GM23338 (cell line): Measurements from ENCODE around the gene TAF4. TPM values are rescaled to one million over a fixed set of nuclear protein-coding genes. Genes with fewer than 3 reads are reported as not detected.
"Not testable (repeated sequence)": the region's sequence is repeated elsewhere in the genome, so short reads cannot be mapped to it uniquely, and the experiment has no call there.

Experiments used
- ATAC-seq: fragments of 200-7000 bp; cut with Tn5 transposase; 3 replicates; pipeline ENCODE4 v1.9.1; 2020
- DNase-seq: peaks from one replicate; pipeline ENCODE4 v3.0.0-alpha.2; 2015; ENCODE audit warnings: low spot score
- H2AFZ ChIP-seq: fragments of 200-600 bp; sonication (generic); 2 replicates; pipeline ENCODE4 v1.8.0; 2016; ENCODE audit warnings: antibody characterized with exemption, mild to moderate bottlenecking, moderate library complexity
- H3F3A ChIP-seq: fragments of 200-600 bp; sonication (generic); replicated peaks from 2 replicates; pipeline ENCODE4 v1.8.0; 2017; ENCODE audit warnings: antibody characterized with exemption, mixed run types, low read depth
- H3K27ac ChIP-seq: fragments of 200-600 bp; sonication (generic); 2 replicates; pipeline ENCODE4 v1.6.1; 2016; ENCODE audit warnings: low read depth
- H3K27me3 ChIP-seq: fragments of 200-600 bp; sonication (generic); 2 replicates; pipeline ENCODE4 v1.8.0; 2016; ENCODE audit warnings: mild to moderate bottlenecking, mixed run types, moderate library complexity; ENCODE audit not compliant: insufficient read depth
- H3K36me3 ChIP-seq: fragments of 200-600 bp; sonication (generic); 2 replicates; pipeline ENCODE4 v1.8.0; 2016; ENCODE audit warnings: mild to moderate bottlenecking; ENCODE audit not compliant: insufficient read depth
- H3K4me1 ChIP-seq: fragments of 200-600 bp; sonication (generic); 2 replicates; pipeline ENCODE4 v1.8.0; 2016; ENCODE audit warnings: mild to moderate bottlenecking, moderate library complexity; ENCODE audit not compliant: insufficient read depth
- H3K4me2 ChIP-seq: fragments of 200-600 bp; sonication (generic); 2 replicates; pipeline ENCODE4 v1.7.1; 2017; ENCODE audit warnings: mixed run types
- H3K4me3 ChIP-seq: fragments of 200-600 bp; sonication (generic); 2 replicates; pipeline ENCODE4 v1.6.1; 2016; ENCODE audit warnings: mixed run types
- H3K79me2 ChIP-seq: fragments of 200-600 bp; sonication (generic); replicated peaks from 2 replicates; pipeline ENCODE4 v1.8.0; 2017; ENCODE audit warnings: mild to moderate bottlenecking; ENCODE audit not compliant: insufficient read depth
- H3K9me2 ChIP-seq: fragments of 200-600 bp; sonication (generic); 2 replicates; pipeline ENCODE4 v1.8.0; 2017; ENCODE audit not compliant: insufficient read depth
- H4K20me1 ChIP-seq: fragments of 200-600 bp; sonication (generic); replicated peaks from 2 replicates; pipeline ENCODE4 v1.8.0; 2017; ENCODE audit warnings: mild to moderate bottlenecking; ENCODE audit not compliant: insufficient read depth
- H3K27ac Mint-ChIP-seq: 2 replicates; pipeline ENCODE4 v1.8.0; 2020; ENCODE audit warnings: inconsistent platforms, mild to moderate bottlenecking, moderate library complexity, mixed read lengths
- H3K27me3 Mint-ChIP-seq: 3 replicates; pipeline ENCODE4 v1.8.0; 2022; ENCODE audit warnings: low read depth, mild to moderate bottlenecking, moderate library complexity, mixed read lengths, inconsistent platforms; ENCODE audit not compliant: insufficient read depth, poor library complexity
- H3K36me3 Mint-ChIP-seq: 3 replicates; pipeline ENCODE4 v1.8.0; 2021; ENCODE audit warnings: low read depth, mild to moderate bottlenecking, inconsistent platforms, moderate library complexity, mixed read lengths
- H3K4me1 Mint-ChIP-seq: 3 replicates; pipeline ENCODE4 v1.8.0; 2020; ENCODE audit warnings: mild to moderate bottlenecking, inconsistent platforms, mixed read lengths
- H3K4me3 Mint-ChIP-seq: 3 replicates; pipeline ENCODE4 v1.8.0; 2021; ENCODE audit warnings: moderate library complexity, mild to moderate bottlenecking, inconsistent platforms, mixed read lengths
- H3K9me3 Mint-ChIP-seq: 3 replicates; pipeline ENCODE4 v1.8.0; 2020; ENCODE audit warnings: moderate library complexity, mild to moderate bottlenecking, inconsistent platforms, mixed read lengths
- CREB1 ChIP-seq: fragments of 250-450 bp; sonication (Bioruptor Pico); IDR thresholded peaks from 2 replicates; pipeline ENCODE4 v1.5.0; 2020; ENCODE audit warnings: low read depth, mild to moderate bottlenecking, moderate library complexity
- JUNB ChIP-seq: IDR thresholded peaks from one replicate; pipeline ENCODE4 v1.6.1; 2016; ENCODE audit warnings: antibody characterized with exemption; ENCODE audit not compliant: unreplicated experiment
- REST ChIP-seq: IDR thresholded peaks from one replicate; pipeline ENCODE4 v1.6.1; 2018; ENCODE audit warnings: antibody characterized with exemption; ENCODE audit not compliant: unreplicated experiment
- polyA plus RNA-seq: library from polyadenylated mRNA; unstranded; fragments of >200 nt; fragmentation: Nextera tagmentation; extraction: Ambion mirVana; gene quantifications from 2 replicates; pipeline ENCODE4 v1.2.1, GENCODE V29; 2016
- total RNA-seq: library from RNA; depleted of rRNA; stranded (reverse); fragments of >200 nt; shearing (Covaris generic); gene quantifications from 2 replicates; pipeline ENCODE4 v1.2.3, GENCODE V29; 2014

The TAF4 gene
- total and polyA plus RNA-seq, 2 experiments from 2014 or later = 7.2 to 60.0 TPM

GRCh38 chr20:61948586-61949362, 116.9 kb downstream of the TAF4 start (continued):
- no peak for TF ChIP-seq REST
- TF ChIP-seq JUNB = no peak
- no peak for TF ChIP-seq CREB1 (CRISPR knock-in tag)

- H3K27ac Mint-ChIP-seq, H3K27ac ChIP-seq, H3K9me2 ChIP-seq, H3K36me3 Mint-ChIP-seq, H3K4me3 Mint-ChIP-seq, H4K20me1 ChIP-seq, ATAC-seq, H2AFZ ChIP-seq, DNase-seq, H3K9me3 Mint-ChIP-seq, H3K27me3 Mint-ChIP-seq, H3F3A ChIP-seq, H3K4me3 ChIP-seq, H3K36me3 ChIP-seq, H3K27me3 ChIP-seq, H3K4me1 ChIP-seq, H3K4me2 ChIP-seq, H3K79me2 ChIP-seq: not testable (repeated sequence)
- H3K4me1 Mint-ChIP-seq = peaks cover 20% of the 10 kb centered on the region
Measured at GRCh38 chr20:61948056-61948455, 117.6 kb downstream of the TAF4 start.

- H3K27ac Mint-ChIP-seq, H3K4me1 ChIP-seq, H3K9me2 ChIP-seq, ATAC-seq, H2AFZ ChIP-seq, H3K4me1 Mint-ChIP-seq, H3K4me3 Mint-ChIP-seq, H3K27me3 Mint-ChIP-seq, H3F3A ChIP-seq, H3K27ac ChIP-seq, H3K9me3 Mint-ChIP-seq, H3K27me3 ChIP-seq, H3K4me2 ChIP-seq, H3K79me2 ChIP-seq, DNase-seq, H3K36me3 Mint-ChIP-seq, H4K20me1 ChIP-seq, H3K36me3 ChIP-seq, H3K4me3 ChIP-seq: not testable (repeated sequence)
Measured at GRCh38 chr20:61945495-61945894, 120.2 kb downstream of the TAF4 start.

GRCh38 chr20:61944967-61945366, 120.7 kb downstream of the TAF4 start:
- H3F3A ChIP-seq, ATAC-seq, H2AFZ ChIP-seq, H3K79me2 ChIP-seq, H3K4me1 ChIP-seq, H4K20me1 ChIP-seq, H3K27me3 Mint-ChIP-seq, H3K4me1 Mint-ChIP-seq, H3K36me3 Mint-ChIP-seq, H3K4me3 ChIP-seq, H3K36me3 ChIP-seq, H3K9me2 ChIP-seq, H3K4me2 ChIP-seq, H3K27ac Mint-ChIP-seq, DNase-seq, H3K4me3 Mint-ChIP-seq, H3K27me3 ChIP-seq, H3K9me3 Mint-ChIP-seq, H3K27ac ChIP-seq: not testable (repeated sequence)
